Liver (tissue), 9 donors: ENCODE data around the gene ATP5MC2. TPM values are rescaled to one million over a fixed set of nuclear protein-coding genes. Genes with fewer than 3 reads are reported as not detected.

ENCODE experiments used
- DNase-seq: peaks from one replicate; pipeline ENCODE4 v3.0.0-alpha.2; 2017; ENCODE audit warnings: low spot score
- H3K27ac ChIP-seq, 2 donors: one replicate each; pipeline ENCODE4 v1.7.0; 2013; ENCODE audit warnings: inconsistent platforms in 2 of 2, low read length in 2 of 2, control low read depth in 1 of 2, low read depth in 1 of 2, mild to moderate bottlenecking in 1 of 2
- H3K27me3 ChIP-seq, 4 donors: one replicate each; pipeline versions ENCODE4 v1.6.1 to v1.7.0; 2013; ENCODE audit warnings: low read length in 3 of 4, inconsistent platforms in 1 of 4, mild to moderate bottlenecking in 1 of 4, moderate library complexity in 1 of 4; ENCODE audit not compliant: control insufficient read depth in 4 of 4, insufficient read depth in 4 of 4
- H3K36me3 ChIP-seq, 4 donors: one replicate each; pipeline versions ENCODE4 v1.6.1 to v1.7.0; 2013; ENCODE audit warnings: low read length in 3 of 4, mild to moderate bottlenecking in 3 of 4, low read depth in 1 of 4, moderate library complexity in 1 of 4; ENCODE audit not compliant: control insufficient read depth in 4 of 4, insufficient read depth in 3 of 4
- H3K4me1 ChIP-seq, 4 donors: one replicate each; pipeline versions ENCODE4 v1.6.1 to v1.7.0; 2013; ENCODE audit warnings: low read length in 3 of 4, mild to moderate bottlenecking in 3 of 4, moderate library complexity in 1 of 4; ENCODE audit not compliant: control insufficient read depth in 4 of 4, insufficient read depth in 4 of 4
- H3K4me3 ChIP-seq, 3 donors: one replicate each; pipeline versions ENCODE4 v1.6.1 to v1.7.0; 2013; ENCODE audit warnings: low read length in 3 of 3, control low read depth in 1 of 3, low read depth in 1 of 3, mild to moderate bottlenecking in 1 of 3
- H3K9ac ChIP-seq, 2 donors: one replicate each; pipeline ENCODE4 v1.7.0; 2013; ENCODE audit warnings: low read length in 2 of 2, mild to moderate bottlenecking in 2 of 2, moderate library complexity in 2 of 2, control low read depth in 1 of 2, low read depth in 1 of 2
- H3K9me3 ChIP-seq, 4 donors: one replicate each; pipeline versions ENCODE4 v1.6.1 to v1.7.0; 2013; ENCODE audit warnings: low read length in 3 of 4; ENCODE audit not compliant: control insufficient read depth in 4 of 4
- EGR1 ChIP-seq, 2 donors: IDR thresholded peaks; 2 replicates each; pipeline ENCODE4 v1.6.1; 2016 to 2018; ENCODE audit warnings: antibody characterized with exemption in 2 of 2, low read depth in 2 of 2
- FOXA1 ChIP-seq: IDR thresholded peaks from 2 replicates; pipeline ENCODE4 v1.6.1; 2016; ENCODE audit warnings: antibody characterized with exemption
- FOXA2 ChIP-seq: IDR thresholded peaks from 2 replicates; pipeline ENCODE4 v1.6.1; 2016; ENCODE audit warnings: antibody characterized with exemption
- GABPA ChIP-seq, 2 donors: IDR thresholded peaks in 1 of 2; conservative IDR thresholded peaks in 1 of 2; 2 replicates each; pipeline ENCODE4 v1.6.1; 2016; ENCODE audit warnings: antibody characterized with exemption in 2 of 2, mild to moderate bottlenecking in 1 of 2, moderate library complexity in 1 of 2
- HNF4A ChIP-seq, 2 donors: conservative IDR thresholded peaks; 2 replicates each; pipeline ENCODE4 v1.6.1; 2016; ENCODE audit warnings: antibody characterized with exemption in 2 of 2, mild to moderate bottlenecking in 2 of 2
- JUND ChIP-seq, 2 donors: IDR thresholded peaks; 2 replicates each; pipeline ENCODE4 v1.6.1; 2016; ENCODE audit warnings: antibody characterized with exemption in 2 of 2
- NR2F2 ChIP-seq: IDR thresholded peaks from 2 replicates; pipeline ENCODE4 v1.6.1; 2016; ENCODE audit warnings: antibody characterized with exemption
- RAD21 ChIP-seq, 2 donors: IDR thresholded peaks; 2 replicates each; pipeline ENCODE4 v1.6.1; 2016; ENCODE audit warnings: antibody characterized with exemption in 2 of 2, mild to moderate bottlenecking in 2 of 2
- SP1 ChIP-seq: IDR thresholded peaks from 2 replicates; pipeline ENCODE4 v1.6.1; 2018; ENCODE audit warnings: antibody characterized with exemption, mild to moderate bottlenecking
- TAF1 ChIP-seq: conservative IDR thresholded peaks from 2 replicates; pipeline ENCODE4 v1.6.1; 2016; ENCODE audit warnings: antibody characterized with exemption, mild to moderate bottlenecking
- WGBS: extraction: QIAGEN DNeasy Blood & Tissue Kit; methylation state at CpG from one replicate; pipeline ENCODE4 v1.1.7; 2013; 5-methylcytosine and 5-hydroxymethylcytosine counted together
- polyA plus RNA-seq, 2 donors: library from polyadenylated mRNA; stranded (reverse) in 1 of 2; unstranded in 1 of 2; fragments of 200-250 nt in 1 of 2; fragments of >200 nt in 1 of 2; fragmentation: Nextera tagmentation in 1 of 2; extraction: Ambion mirVana in 1 of 2; gene quantifications; one replicate each; pipeline versions ENCODE4 v1.2.1 to v1.2.3, GENCODE V29; 2013 to 2015
- total RNA-seq, 2 donors: library from RNA; depleted of rRNA; stranded (reverse); fragments of >200 nt; gene quantifications; one replicate each; pipeline ENCODE4 v1.2.3, GENCODE V29; 2014
- TF ChIP-seq, protein P1 (sequence below): IDR thresholded peaks from 2 replicates; pipeline ENCODE4 v1.6.1; 2016; ENCODE audit warnings: antibody characterized with exemption
- TF ChIP-seq, protein P2 (sequence below): IDR thresholded peaks from 2 replicates; pipeline ENCODE4 v1.6.1; 2016; ENCODE audit warnings: antibody characterized with exemption
- TF ChIP-seq, protein P3 (sequence below): IDR thresholded peaks from 2 replicates; pipeline ENCODE4 v1.6.1; 2016; ENCODE audit warnings: antibody characterized with exemption
- TF ChIP-seq, protein P4 (sequence below): IDR thresholded peaks from 2 replicates; pipeline ENCODE4 v1.6.1; 2016; ENCODE audit warnings: antibody characterized with exemption, mild to moderate bottlenecking
- donor health status: healthy.
- donor health status: healthy.
- donor health status: healthy.
- donor health status: healthy.
- donor health status: healthy.

Gene ATP5MC2
- total and polyA plus RNA-seq, 4 donors = 57.0 to 294 (median 171) TPM

DNA sequence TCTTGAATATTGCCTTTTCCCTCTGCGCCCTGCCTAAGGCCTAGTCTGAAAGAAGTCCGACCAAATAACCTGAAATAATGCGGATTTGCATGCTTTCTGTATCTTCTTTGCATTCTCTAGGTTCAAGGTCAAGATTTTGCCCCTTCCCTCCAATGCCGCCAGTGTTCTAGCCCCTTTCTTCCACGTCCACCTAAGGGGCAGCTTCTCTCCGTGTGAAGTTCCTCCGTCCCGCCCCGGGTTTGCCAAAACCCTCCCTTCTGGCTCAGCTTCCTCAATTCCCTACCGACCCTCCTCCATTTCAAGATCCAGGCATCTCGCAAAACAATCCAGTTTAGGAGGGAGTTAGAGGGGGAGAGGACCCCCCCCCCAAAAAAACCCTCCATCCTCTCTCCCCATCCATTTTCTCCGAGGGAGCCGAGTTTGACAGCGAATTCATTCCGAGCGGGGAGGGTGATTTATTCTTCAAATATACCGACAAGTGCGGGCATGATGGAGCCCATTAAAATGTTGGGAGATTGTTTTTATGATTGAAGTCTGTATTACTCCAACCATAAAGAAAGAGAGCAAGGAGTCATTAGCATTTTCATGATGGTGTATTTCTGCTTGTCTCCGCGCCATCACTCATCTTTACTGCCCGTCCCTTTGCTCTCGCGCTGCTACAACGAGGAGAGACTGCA lies 20.9 kb upstream of the ATP5MC2 start (continued):
- TF ChIP-seq, protein P1, sequence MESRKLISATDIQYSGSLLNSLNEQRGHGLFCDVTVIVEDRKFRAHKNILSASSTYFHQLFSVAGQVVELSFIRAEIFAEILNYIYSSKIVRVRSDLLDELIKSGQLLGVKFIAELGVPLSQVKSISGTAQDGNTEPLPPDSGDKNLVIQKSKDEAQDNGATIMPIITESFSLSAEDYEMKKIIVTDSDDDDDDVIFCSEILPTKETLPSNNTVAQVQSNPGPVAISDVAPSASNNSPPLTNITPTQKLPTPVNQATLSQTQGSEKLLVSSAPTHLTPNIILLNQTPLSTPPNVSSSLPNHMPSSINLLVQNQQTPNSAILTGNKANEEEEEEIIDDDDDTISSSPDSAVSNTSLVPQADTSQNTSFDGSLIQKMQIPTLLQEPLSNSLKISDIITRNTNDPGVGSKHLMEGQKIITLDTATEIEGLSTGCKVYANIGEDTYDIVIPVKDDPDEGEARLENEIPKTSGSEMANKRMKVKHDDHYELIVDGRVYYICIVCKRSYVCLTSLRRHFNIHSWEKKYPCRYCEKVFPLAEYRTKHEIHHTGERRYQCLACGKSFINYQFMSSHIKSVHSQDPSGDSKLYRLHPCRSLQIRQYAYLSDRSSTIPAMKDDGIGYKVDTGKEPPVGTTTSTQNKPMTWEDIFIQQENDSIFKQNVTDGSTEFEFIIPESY = no peak
- TF ChIP-seq TAF1 = no peak
- TF ChIP-seq, protein P2, sequence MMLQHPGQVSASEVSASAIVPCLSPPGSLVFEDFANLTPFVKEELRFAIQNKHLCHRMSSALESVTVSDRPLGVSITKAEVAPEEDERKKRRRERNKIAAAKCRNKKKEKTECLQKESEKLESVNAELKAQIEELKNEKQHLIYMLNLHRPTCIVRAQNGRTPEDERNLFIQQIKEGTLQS = no peak
- TF ChIP-seq JUND (IDR thresholded peaks at IDR 0.05) = no peak
- TF ChIP-seq GABPA (IDR thresholded peaks at IDR 0.05 in 1 of 2, conservative IDR thresholded peaks at IDR 0.05 in 1 of 2) = no peak
- no peak for TF ChIP-seq RAD21 (IDR thresholded peaks at IDR 0.05)
- TF ChIP-seq NR2F2 = no peak
- TF ChIP-seq EGR1 (IDR thresholded peaks at IDR 0.05; ENCODE audit: low read depth in 2 of 2) = no peak
- TF ChIP-seq, protein P3, sequence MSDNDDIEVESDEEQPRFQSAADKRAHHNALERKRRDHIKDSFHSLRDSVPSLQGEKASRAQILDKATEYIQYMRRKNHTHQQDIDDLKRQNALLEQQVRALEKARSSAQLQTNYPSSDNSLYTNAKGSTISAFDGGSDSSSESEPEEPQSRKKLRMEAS = no peak

DNA sequence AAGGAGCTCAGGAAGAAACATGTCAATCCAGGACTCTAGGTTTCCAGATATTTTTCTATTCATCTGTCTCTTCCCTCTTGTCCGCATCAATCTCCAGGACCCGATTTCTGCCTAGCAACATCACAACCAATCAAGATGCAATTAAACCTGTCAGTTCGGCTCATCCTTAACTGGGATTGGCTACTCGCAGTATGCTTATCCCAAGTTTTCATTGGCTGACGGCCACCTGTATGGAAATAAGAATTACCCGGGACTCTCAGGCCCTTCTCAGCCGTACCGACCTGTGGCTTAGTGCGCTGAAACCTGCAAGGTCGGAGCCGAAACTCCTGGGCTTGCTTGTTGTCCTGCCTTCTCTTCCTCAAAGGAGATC lies 20.4 kb upstream of the ATP5MC2 start:
- Histone ChIP-seq H3K36me3 (no peaks in the 10 kb centered on the region), H3K4me1 (peaks cover 3 to 11% (median 5%) of the 10 kb centered on the region in 4 donors), H3K4me3 (peak overlapping the region in 2 of 3 donors; percentile 10 to 52), H3K27me3 (peaks cover 4 to 9% (median 7%) of the 10 kb centered on the region in 4 donors), H3K9ac (peak overlapping the region in 1 of 2 donors; percentile 38), H3K27ac (no peak overlapping the region), H3K9me3 (no peaks in the 10 kb centered on the region)
- TF ChIP-seq SP1 = peak; percentile 9
- no peak for TF ChIP-seq FOXA2
- DNase-seq = no peak
- 2% methylated on average over 11 of the region's 11 CpGs for WGBS

DNA sequence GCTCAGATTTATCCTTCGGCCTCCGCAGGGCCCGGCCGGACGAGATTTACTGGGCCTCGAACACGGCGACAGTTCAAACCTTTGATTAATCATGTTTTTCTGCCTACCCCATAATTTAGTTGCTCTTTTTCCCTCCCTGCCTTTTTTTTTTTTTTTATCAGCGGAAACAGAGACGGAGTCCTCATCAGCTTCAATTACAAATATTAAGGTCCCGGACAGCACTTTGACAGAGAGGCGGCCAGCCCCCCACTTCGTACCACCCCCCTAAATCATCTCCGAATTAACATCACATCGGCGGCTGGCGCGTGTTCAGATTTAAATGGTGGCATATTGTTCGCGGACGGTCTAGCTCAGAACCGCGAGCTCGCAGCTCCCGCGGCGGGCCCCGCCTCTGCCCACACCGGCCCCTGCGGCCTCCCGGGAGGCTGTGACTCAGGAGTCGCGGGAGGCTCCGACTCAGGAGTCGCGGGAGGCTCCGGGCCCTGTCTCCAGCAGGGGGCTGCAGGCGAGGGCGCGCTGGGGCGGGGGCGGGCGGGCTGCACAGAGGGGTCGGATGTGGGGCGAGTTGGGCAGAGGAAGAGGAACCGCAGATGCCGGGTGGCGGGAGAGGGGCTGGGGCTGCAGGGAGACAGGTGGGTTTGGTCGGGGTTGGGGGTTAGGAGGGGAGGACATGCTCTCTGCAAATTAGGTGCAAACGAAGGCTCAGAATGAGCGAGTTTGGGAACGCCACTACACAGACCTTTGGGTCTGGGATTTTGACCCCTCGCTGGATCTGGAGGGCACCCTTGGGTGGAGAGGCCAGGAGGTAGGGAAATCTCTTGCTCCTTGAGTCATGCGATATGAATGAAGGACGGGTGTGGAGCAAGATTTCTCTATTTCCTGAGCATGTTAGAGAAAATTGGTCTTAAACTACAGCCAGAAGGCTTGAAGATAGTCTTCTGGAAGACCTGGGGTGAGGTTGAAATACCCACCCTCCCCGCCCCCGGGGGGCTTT lies 19.6 kb upstream of the ATP5MC2 start:
- peak overlapping the region in 1 of 3 donors; percentile 29 for H3K4me3 ChIP-seq
- peaks cover 3 to 11% (median 5%) of the 10 kb centered on the region in 4 donors for H3K4me1 ChIP-seq
- no peak overlapping the region for H3K9ac ChIP-seq
- no peaks in the 10 kb centered on the region for H3K36me3 ChIP-seq
- H3K27ac ChIP-seq = no peak overlapping the region
- H3K9me3 ChIP-seq = no peaks in the 10 kb centered on the region
- 7% methylated on average over 57 of the region's 57 CpGs for WGBS
- peaks cover 4 to 9% (median 7%) of the 10 kb centered on the region in 4 donors for H3K27me3 ChIP-seq
- no peak for DNase-seq
- TF ChIP-seq RAD21 (IDR thresholded peaks at IDR 0.05) (no peak), FOXA1 (no peak), HNF4A (conservative IDR thresholded peaks at IDR 0.05) (no peak), NR2F2 (no peak), GABPA (IDR thresholded peaks at IDR 0.05 in 1 of 2, conservative IDR thresholded peaks at IDR 0.05 in 1 of 2) (no peak)
- TF ChIP-seq, protein P2 = no peak
- TF ChIP-seq, protein P4, sequence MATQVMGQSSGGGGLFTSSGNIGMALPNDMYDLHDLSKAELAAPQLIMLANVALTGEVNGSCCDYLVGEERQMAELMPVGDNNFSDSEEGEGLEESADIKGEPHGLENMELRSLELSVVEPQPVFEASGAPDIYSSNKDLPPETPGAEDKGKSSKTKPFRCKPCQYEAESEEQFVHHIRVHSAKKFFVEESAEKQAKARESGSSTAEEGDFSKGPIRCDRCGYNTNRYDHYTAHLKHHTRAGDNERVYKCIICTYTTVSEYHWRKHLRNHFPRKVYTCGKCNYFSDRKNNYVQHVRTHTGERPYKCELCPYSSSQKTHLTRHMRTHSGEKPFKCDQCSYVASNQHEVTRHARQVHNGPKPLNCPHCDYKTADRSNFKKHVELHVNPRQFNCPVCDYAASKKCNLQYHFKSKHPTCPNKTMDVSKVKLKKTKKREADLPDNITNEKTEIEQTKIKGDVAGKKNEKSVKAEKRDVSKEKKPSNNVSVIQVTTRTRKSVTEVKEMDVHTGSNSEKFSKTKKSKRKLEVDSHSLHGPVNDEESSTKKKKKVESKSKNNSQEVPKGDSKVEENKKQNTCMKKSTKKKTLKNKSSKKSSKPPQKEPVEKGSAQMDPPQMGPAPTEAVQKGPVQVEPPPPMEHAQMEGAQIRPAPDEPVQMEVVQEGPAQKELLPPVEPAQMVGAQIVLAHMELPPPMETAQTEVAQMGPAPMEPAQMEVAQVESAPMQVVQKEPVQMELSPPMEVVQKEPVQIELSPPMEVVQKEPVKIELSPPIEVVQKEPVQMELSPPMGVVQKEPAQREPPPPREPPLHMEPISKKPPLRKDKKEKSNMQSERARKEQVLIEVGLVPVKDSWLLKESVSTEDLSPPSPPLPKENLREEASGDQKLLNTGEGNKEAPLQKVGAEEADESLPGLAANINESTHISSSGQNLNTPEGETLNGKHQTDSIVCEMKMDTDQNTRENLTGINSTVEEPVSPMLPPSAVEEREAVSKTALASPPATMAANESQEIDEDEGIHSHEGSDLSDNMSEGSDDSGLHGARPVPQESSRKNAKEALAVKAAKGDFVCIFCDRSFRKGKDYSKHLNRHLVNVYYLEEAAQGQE = no peak
